ENCODE results near the gene SEMA5B. TPM values are rescaled to one million over a fixed set of nuclear protein-coding genes. Genes with fewer than 3 reads are reported as not detected.

The SEMA5B gene
- total and polyA plus RNA-seq, 8 donors = 0.52 to 11.0 (median 1.3) TPM

DNA sequence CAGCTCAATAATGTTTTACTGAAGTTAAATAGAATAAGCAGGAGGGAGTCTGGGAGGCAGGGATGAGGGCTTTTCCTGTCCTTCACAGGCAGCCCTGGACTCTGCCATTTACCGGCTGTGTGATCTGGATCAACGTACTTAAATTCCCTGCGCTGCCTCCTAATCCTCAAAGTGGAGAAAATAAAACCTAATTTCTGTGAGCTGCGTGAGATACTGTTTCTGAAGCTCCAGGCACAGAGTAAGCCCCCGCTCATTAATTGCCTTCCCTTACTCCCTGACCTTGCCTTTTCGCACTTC lies 39.0 kb upstream of the SEMA5B start:
- FAIRE-seq = no peak
- ATAC-seq = no peak
- TF ChIP-seq, protein P1, sequence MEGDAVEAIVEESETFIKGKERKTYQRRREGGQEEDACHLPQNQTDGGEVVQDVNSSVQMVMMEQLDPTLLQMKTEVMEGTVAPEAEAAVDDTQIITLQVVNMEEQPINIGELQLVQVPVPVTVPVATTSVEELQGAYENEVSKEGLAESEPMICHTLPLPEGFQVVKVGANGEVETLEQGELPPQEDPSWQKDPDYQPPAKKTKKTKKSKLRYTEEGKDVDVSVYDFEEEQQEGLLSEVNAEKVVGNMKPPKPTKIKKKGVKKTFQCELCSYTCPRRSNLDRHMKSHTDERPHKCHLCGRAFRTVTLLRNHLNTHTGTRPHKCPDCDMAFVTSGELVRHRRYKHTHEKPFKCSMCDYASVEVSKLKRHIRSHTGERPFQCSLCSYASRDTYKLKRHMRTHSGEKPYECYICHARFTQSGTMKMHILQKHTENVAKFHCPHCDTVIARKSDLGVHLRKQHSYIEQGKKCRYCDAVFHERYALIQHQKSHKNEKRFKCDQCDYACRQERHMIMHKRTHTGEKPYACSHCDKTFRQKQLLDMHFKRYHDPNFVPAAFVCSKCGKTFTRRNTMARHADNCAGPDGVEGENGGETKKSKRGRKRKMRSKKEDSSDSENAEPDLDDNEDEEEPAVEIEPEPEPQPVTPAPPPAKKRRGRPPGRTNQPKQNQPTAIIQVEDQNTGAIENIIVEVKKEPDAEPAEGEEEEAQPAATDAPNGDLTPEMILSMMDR (IDR thresholded peaks at IDR 0.05) = no peak
- 14 to 20% methylated on average over 6 of the region's 6 CpGs for WGBS, 2 donors
- H3K4me1 ChIP-seq = peaks cover 20 to 23% (median 21%) of the 10 kb centered on the region in 3 donors
- no peaks in the 10 kb centered on the region for H3K36me3 ChIP-seq
- peak overlapping the region in 3 of 4 donors; percentile 93 to 95 (median 94) for H3K4me3 ChIP-seq
- H3K27me3 ChIP-seq = no peaks in the 10 kb centered on the region
- intact Hi-C loops (cut with DNase I) = no loop called here
- no peak for DNase-seq
- no peaks in the 10 kb centered on the region for H3K9me3 ChIP-seq
- H3K27ac ChIP-seq = peak overlapping the region in 2 of 4 donors; percentile 85

- H3K4me1 ChIP-seq = peaks cover 6 to 13% (median 10%) of the 10 kb centered on the region in 3 donors
- H3K27me3 ChIP-seq = no peaks in the 10 kb centered on the region
- no peak for FAIRE-seq
- ATAC-seq = no peak
- DNase-seq = no peak
- TF ChIP-seq, protein P1 (IDR thresholded peaks at IDR 0.05) = no peak
- WGBS, 2 donors = 5 to 40% methylated on average over 1 of the region's 1 CpG
- intact Hi-C loops (cut with DNase I) = no loop called here
- no peak overlapping the region for H3K27ac ChIP-seq
- H3K4me3 ChIP-seq = no peak overlapping the region
- H3K9me3 ChIP-seq = no peaks in the 10 kb centered on the region
- no peaks in the 10 kb centered on the region for H3K36me3 ChIP-seq
Observed at GRCh38 chr3:123064914-123065313, 37.4 kb upstream of the SEMA5B start.

GRCh38 chr3:123064506-123064905 lies 36.9 kb upstream of the SEMA5B start:
- Histone ChIP-seq H3K27me3 (no peaks in the 10 kb centered on the region), H3K4me3 (no peak overlapping the region), H3K36me3 (no peaks in the 10 kb centered on the region), H3K4me1 (peaks cover 6 to 10% (median 9%) of the 10 kb centered on the region in 3 donors), H3K9me3 (no peaks in the 10 kb centered on the region), H3K27ac (no peak overlapping the region)
- intact Hi-C loops (cut with DNase I) = no loop called here
- 90 to 94% methylated on average over 4 of the region's 4 CpGs for WGBS, 2 donors
- DNase-seq (no peak), ATAC-seq (no peak), FAIRE-seq (no peak)
- TF ChIP-seq, protein P1 (IDR thresholded peaks at IDR 0.05) = no peak

DNA sequence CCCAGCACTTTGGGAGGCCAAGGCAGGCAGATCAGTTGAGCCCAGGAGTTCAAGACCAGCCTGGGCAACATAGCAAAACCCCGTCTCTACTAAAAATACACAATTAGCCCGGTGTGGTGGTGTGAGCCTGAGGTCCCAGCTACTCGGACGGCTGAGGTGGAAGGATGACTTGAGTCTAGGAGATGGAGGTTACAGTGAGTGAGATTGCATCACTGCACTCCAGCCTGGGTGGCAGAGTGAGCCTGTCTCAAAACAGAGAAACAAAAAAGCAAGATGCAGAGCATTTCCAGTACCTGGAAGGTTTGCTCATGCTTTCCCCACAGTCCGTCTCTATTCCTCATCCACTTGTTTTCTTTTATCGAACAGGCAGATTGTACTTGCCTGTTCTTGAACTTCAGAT lies 35.5 kb upstream of the SEMA5B start:
- intact Hi-C loops (cut with DNase I) = no loop called here

DNA sequence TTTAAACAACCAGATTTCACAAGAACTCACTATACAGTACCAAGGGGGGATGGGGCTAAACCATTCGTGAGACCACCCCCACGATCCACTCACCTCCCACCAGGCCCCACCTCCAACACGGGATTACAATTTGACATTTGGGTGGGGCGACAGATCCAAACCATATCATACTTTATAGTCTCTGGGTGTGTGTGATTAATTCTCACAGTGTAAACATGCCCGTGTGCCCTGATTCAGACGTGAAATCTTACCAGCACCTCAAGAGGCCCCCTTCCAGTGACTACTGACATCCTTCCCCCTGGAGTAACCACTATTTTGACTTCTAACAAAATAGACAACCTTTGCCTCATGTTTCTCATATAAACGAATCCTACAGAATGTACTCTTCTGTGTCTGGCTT lies 34.3 kb upstream of the SEMA5B start:
- TF ChIP-seq, protein P1 (IDR thresholded peaks at IDR 0.05) = no peak
- Histone ChIP-seq H3K4me1 (no peaks in the 10 kb centered on the region), H3K36me3 (no peaks in the 10 kb centered on the region), H3K4me3 (no peak overlapping the region), H3K9me3 (no peaks in the 10 kb centered on the region), H3K27me3 (no peaks in the 10 kb centered on the region), H3K27ac (no peak overlapping the region)
- no peak for ATAC-seq
- FAIRE-seq = no peak
- intact Hi-C loops (cut with DNase I) = no loop called here
- DNase-seq = no peak
- WGBS, 2 donors = 69 to 77% methylated on average over 7 of the region's 7 CpGs

More for the DNA sequence above, 35.5 kb upstream of the SEMA5B start:
- WGBS, 2 donors = 94% methylated on average over 6 of the region's 6 CpGs
- Histone ChIP-seq H3K4me3 (no peak overlapping the region), H3K4me1 (no peaks in the 10 kb centered on the region), H3K9me3 (no peaks in the 10 kb centered on the region), H3K27ac (no peak overlapping the region), H3K36me3 (no peaks in the 10 kb centered on the region), H3K27me3 (no peaks in the 10 kb centered on the region)
- FAIRE-seq (no peak), DNase-seq (no peak), ATAC-seq (no peak)
- TF ChIP-seq, protein P1 (IDR thresholded peaks at IDR 0.05) = no peak
